GM19455 (cell line): ENCODE results near the gene NRIP1.

Experiments used
- ATAC-seq: cut with Tn5 transposase; IDR thresholded peaks from one replicate; pipeline ENCODE4 v1.9.1; 2021; ENCODE audit not compliant: unreplicated experiment

NRIP1 gene

DNA sequence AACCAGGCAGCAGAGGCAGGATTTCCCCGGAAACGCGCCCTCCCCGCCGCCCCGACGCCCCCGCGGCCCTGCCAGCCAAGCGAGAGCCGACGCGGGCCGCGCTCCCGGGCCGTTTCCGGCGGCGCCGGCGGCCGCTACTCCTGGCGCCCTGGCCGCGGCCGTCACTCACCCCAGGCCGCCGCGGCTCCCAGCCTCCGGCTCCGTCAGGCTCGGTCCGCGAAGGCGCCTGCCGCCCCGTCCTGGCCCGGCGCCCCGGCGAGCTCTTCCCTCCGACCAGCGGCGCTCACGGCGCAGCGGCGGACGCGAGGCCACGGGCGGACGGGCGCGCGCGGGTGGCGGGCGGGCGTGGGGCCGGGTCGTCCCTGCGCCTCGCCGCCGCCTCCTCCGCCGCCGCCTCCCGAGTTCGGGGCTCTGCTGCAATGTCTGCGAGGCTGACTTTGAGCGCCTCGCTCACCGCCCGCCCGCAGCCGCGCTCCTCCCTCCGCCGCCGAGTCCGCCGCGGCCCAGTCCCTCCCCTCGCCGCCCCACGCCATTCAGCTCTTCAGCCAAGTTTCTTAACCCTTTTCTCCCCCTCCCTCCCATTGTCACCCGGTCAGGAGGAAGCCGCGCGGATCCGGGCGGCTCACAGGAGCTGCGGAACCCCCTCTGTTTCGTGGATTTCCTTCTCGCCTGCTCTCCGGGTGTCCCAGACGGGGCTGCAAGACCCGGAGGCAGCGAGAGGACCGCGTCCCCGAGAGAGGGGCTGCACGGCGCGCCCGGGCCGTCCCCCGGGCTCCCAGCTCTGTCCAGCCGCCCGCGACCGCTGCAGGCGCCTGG, at the start of gene NRIP1:
Gene NRIP1, minus strand, starts transcription at position 425 of the 816 bp plus-strand sequence. CDS start 96,808 bp downstream, outside the sequence.
- ATAC-seq = peak; percentile 79

DNA sequence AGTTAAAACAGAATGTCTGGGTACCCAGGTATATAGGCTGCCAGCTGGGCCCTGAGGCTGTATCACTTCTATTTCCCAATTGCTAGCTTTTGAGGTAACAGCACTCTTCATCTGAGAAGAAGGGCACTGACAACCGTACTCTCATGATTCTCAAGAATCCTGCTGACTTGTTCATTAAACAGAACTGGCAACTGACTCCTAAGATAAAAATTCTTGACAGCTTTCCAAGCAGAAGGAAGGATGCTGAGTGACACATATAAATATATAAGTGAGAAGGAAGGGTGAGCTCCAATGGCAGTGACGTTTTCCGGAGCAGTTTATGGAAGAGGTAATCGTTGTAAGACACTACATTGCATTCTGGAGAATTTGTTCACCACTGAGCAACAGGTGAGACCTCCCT, 48.1 kb upstream of the NRIP1 start:
- ATAC-seq = no peak

DNA sequence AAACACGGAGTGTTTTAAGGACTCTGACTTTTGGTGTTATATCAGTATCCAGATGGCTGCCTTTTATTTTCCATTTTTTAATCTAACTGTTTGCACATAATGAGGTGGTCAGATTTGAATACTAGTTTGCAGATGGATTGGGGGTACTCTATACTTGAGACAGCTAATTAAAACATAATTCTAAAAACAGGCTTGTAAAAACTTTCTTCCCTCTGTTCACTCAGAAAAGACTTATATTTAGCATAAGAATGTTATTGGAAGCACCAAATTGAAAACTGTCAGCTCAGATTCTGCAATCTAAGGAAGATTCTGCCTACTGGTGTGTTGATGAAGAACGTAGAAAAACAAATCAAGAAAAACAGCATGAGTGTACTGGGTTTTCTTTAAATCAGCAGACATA, 44.0 kb upstream of the NRIP1 start:
- no peak for ATAC-seq

DNA sequence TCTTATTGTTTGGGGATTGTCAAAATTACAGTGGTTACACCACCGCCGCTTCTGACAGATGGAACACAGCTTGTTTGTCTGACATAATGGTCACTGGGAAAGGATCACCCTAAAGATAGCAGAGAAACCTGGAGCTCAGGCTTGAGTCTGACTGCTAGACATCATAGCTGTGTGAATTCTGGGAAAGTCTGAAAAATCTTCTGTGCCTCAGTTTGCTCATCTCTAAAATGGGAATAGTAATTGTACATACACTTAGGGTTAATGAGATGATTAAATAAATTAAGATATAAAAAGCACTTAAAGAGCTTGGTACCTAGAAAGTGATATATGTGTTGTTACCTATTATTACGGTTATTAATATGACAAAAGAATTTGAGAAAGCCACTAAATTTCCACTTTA, 39.7 kb upstream of the NRIP1 start:
- no peak for ATAC-seq

DNA sequence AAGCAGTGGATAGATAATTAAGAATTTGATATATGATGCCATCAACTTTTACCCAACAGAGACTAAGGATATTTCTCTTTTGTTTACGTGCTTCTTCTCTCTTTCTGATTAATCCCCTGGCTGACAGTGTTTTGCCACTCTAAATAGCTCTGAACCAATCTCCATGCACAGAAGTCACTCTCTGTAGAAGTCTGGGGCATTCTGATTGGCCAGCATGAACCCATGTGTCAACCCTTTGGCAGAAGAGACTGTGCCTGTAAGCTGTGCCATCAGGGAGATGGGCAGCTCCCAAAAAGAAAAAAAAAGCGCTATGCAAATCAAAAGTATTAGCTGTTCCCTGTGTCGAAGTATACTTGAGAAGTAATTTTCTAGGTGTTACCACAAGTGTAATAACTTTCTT, 34.1 kb upstream of the NRIP1 start:
- ATAC-seq = no peak

DNA sequence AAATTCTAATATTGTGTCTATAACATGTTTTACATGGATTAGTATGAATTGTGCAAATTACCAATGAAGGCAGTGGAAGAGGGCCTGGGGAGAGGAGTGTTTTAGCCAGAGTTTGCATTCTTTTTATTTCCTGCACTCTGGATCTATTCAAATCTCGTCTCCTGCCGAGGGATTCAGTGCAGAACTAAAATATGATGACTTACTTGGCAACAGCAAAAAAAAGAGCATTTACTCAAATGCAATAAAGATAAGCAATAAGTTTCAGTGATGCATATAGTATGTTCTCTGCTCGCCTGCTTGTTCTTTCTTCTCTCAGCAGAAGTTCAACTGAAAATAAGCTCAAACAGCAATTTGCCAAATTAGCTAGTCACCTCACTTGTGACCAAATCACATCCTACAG, 33.4 kb upstream of the NRIP1 start:
- no peak for ATAC-seq

DNA sequence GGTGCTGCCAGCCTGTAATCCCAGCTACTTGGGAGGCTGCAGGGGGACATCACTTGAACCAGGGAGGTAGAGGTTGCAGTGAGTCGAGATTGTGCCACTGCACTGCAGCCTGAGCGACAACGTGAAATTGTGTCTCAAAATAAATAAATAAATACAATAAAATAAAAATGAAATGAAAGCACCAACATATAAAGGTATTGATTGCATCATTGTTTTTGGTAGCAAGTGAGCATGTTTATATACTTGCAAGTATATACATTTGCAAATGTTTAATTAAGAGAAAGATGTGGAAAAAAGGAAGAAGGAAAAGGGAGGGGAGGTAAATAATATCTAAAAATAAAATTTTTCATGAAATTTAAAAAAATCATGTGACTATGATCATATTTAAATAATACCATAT, 32.8 kb upstream of the NRIP1 start:
- ATAC-seq = no peak

DNA sequence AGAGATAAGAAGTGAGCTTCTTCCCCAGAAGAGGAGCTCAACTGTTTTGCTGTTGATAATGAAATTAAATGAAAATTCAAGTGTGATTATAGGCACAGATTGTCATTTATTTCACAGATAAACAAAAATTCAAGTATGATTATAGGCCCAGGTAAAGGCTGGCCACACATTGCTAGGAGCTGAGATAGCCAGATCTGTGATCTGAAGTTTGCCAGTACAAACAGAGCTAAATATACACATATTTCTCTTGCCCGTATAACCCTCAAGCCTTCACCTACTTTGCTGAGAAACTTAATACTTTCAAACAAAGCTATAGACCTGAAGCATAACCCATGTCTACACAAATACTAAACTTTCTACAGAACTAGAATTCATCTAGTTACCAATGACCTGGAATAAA, 31.3 kb upstream of the NRIP1 start:
- ATAC-seq = no peak

GRCh38 chr21:15095326-15095725, 30.5 kb upstream of the NRIP1 start:
- ATAC-seq = no peak

- no peak for ATAC-seq
Observed at GRCh38 chr21:15094706-15095105, 29.9 kb upstream of the NRIP1 start.

DNA sequence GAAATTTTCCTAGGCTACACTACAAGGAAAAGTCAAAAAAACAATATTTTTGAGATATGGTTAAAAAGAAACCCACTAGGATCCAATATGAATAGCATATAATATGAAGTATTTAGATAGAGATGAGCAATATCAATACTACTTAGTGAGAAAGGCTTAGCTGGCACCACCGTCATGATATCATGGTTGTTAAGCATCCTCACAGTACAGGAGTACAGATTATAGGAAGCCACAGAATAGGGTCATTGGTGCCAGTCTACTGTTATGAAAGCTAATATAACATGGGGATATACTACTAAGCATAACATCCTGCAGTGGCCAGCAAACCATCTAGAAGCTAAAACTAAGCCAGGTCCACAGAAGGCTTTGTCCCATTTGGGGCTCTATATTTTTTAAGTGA, 28.4 kb upstream of the NRIP1 start:
- no peak for ATAC-seq

GRCh38 chr21:15092745-15093144, 27.9 kb upstream of the NRIP1 start:
- ATAC-seq = no peak

DNA sequence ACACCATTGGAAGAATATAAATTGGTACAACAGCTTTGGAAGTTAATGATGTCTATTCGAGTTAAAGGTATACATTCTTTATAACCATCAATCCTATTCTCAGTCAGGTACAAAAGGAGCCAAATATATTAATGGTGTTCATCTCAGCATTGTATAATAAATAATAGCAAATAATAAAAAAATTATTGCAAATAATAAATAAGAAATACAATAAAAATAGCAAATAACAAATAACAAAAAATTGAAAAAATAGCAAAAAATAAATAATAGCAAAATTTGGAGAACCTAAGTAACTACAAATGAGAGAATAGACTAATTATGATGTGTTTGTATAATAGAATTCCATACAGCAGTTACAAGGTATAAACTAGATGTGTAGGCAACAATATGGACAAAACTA, 25.6 kb upstream of the NRIP1 start:
- ATAC-seq = no peak

DNA sequence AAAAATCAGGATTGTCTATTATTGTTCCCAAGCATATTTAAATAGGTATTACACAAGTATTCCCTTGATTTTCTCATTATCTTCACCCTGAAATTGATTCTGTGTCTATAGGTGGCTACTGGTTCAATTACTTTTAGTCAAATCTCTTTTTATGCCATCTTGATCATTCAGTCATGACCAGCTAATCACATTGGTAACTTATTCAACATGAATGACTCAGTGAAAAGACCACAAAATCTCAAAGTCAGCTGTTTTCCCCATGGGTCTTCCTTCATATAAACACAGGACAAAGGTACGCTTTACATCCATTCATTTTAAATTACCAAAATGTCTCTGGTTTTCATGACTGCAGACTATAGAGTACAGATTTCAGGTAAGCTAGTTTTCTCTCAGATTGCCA, 23.7 kb upstream of the NRIP1 start:
- ATAC-seq = no peak

DNA sequence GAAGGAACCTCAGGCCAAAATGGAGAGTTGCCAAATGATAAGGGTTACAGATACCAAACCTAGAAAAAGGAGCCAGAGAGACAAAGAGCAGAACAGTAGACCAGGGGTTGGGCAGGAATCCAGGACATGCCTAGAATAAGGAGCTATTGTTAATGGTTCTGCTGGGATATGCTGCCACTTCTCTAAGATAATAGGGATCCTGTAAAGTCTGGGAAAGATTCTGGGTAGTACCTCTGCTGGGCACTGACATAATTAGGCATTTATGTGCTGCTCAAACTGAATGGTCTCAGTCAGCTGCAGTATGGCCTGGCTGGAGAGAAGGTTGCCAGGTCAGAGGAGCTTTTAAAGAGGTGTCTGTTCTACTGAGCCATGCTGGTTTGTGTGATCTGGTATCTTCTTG, 19.9 kb upstream of the NRIP1 start:
- no peak for ATAC-seq

GRCh38 chr21:15080526-15080925, 15.7 kb upstream of the NRIP1 start:
- no peak for ATAC-seq

- no peak for ATAC-seq
Observed at GRCh38 chr21:15079269-15079668, 14.5 kb upstream of the NRIP1 start.

- no peak for ATAC-seq
Observed at GRCh38 chr21:15078180-15078579, 13.4 kb upstream of the NRIP1 start.

GRCh38 chr21:15077529-15078145, 12.8 kb upstream of the NRIP1 start:
- ATAC-seq = no peak

GRCh38 chr21:15076730-15077129, 11.9 kb upstream of the NRIP1 start:
- no peak for ATAC-seq

DNA sequence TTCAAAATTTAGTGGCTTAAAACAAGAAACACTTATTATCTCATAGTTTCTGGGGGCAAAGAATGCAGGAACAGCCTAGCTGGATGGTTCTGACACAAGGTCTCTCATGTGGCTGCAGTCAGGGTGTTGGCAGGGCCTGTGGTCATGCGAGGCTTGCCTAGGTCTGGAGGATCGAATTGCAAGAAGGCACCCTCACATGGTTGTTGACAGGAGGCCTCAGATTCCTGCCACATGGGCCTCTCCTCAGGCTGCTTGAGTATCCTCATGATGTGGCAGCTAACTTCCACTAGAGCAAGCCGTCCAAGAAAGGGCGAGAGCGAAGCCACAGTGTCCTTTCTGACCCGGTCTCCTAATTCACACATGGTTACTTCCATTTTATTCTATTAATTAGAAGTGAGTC, 6.2 kb upstream of the NRIP1 start:
- ATAC-seq = no peak

DNA sequence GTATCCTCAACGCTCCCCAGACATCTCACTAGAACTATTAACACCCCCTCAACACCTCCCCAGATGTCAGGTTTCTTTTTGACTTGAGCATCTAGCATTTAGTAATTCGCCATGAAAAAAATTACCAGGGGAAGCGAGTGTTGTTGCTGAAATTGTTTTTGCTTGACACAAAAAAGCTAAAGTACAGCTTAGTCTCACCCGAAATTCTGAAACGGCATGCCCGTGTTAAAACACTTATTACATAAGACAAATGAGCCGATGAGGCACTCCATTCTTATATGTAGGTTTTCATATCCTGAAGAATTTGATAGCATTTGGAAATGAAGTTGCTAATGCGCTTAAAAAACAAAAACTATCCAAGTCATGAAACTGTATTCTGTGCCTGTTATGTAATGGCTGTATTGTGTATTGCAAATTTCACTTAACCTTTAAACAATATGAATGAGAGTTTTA, 1.3 kb upstream of the NRIP1 start:
- no peak for ATAC-seq
